GM12873 (cell line): ENCODE results near the gene GSC2.

ENCODE experiments used
- TF ChIP-seq, protein P1 (sequence below): IDR thresholded peaks from 2 replicates; pipeline ENCODE4 v1.5.1; 2012; ENCODE audit warnings: low read depth, mild to moderate bottlenecking, moderate library complexity, low read length, control low read depth; ENCODE audit not compliant: insufficient read depth; ENCODE audit errors: missing control alignments

GSC2 gene

DNA sequence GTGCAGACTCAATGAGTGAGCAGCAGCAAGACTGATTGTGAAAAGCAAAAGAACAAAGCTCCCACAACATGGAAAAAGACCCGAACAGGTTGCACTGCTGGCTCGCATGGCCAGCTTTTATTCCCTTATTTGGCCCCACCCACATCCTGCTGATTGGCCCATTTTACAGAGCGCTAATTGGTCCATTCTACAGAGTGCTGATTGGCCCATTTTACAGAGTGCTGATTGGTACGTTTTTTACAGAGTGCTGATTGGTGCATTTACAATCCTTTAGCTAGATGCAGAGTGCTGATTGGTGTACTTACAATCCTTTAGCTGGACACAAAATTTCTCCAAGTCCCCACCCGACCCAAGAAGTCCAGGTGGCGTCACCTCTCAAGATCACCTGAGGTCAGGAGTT lies 43.8 kb upstream of the GSC2 start:
- TF ChIP-seq, protein P1, sequence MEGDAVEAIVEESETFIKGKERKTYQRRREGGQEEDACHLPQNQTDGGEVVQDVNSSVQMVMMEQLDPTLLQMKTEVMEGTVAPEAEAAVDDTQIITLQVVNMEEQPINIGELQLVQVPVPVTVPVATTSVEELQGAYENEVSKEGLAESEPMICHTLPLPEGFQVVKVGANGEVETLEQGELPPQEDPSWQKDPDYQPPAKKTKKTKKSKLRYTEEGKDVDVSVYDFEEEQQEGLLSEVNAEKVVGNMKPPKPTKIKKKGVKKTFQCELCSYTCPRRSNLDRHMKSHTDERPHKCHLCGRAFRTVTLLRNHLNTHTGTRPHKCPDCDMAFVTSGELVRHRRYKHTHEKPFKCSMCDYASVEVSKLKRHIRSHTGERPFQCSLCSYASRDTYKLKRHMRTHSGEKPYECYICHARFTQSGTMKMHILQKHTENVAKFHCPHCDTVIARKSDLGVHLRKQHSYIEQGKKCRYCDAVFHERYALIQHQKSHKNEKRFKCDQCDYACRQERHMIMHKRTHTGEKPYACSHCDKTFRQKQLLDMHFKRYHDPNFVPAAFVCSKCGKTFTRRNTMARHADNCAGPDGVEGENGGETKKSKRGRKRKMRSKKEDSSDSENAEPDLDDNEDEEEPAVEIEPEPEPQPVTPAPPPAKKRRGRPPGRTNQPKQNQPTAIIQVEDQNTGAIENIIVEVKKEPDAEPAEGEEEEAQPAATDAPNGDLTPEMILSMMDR, result no peak

DNA sequence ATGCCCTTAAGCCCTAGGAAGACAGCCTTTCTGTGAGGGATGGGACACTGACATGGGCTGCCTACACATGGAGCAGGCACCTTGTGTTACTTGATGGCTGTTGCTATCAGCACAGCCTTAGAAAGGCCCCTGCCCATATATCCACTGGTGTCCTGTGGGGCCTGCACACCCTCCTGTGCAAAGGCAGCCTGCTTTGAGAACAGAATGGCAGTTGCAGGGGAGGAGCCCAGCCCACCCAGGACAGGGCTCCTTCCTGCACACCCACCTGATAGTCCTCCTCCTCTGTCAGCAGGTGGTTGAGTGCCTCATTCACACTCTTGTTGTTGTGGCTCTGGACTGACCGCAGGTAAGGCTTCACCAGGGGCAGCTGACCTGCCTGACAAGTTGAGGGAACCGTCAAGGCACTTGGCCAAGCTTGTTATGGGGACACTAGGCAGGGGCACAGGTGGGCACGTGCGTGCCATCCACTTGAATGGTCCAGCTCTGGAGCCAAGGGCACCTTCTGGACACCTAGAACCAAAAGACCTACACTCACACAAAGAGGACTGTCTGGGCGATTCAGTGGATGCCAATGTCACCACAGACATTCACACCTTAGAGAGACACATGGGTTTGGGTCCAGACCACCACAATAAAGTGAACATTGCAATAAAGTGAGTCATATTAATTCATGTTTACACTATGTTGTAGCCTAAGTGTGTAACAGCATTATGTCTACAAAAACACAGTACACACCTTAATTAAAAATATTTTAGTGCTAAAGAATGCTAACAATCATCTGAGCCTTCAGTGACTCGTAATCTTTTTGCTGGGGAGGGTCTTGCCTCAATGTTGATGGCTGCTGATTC lies 37.8 kb upstream of the GSC2 start:
- TF ChIP-seq, protein P1, result no peak

DNA sequence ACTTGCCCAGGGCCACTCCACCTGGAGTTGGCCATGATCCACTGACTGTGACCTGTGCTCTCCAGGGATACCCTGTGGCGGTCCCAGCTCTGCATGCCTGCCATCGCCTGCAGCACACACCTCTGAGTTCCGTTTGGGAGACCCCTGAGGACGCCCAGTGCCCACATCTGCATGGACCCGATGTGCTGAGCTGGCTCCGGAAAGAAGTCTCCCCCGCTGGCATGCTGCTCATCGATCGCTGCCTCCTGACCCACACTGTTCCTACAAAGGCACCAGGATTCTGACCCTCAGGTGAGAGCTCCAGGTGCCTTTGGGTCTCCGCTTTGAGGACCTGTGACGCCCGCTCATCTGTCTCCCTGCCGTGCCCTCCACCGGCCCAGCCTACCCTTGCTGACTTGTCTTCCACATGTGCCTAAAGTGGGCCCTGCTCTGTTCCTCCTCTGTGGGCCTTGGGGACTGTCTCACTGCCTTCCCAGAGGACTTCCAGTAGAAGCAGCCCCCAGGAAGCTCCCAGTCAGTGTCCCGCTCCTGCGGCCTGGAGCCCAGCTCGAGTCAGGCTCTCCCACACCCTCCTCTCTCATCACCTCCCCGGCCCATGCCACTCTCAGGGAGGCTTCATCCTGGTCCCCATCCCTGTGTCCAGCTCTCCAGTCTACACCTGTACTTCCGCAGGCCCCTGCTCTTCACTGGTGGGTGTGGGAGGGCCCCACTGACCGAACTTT lies 34.3 kb upstream of the GSC2 start:
- TF ChIP-seq, protein P1, result no peak

DNA sequence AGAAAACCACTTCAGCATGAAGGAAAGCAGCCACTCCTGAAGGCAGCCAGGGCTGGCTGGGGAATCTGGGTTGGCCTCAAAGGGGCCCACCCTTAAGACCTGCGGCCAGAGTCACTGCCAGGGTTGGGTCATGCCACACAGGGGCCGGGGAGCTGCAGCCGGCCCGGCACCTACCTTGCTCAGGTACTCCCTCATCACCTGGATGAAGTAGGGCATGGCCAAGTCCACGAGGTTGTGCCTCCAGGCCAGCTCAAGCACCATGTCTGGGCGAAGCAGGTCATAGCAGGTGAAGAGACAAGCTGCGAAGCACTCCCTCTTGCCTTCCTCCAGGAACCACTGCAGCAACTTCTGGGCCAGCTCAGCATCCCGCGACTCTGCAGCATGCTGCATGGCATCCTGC lies 33.1 kb upstream of the GSC2 start:
- TF ChIP-seq, protein P1, result no peak

GRCh38 chr22:19182472-19183157 lies 32.5 kb upstream of the GSC2 start:
- TF ChIP-seq, protein P1, result no peak

DNA sequence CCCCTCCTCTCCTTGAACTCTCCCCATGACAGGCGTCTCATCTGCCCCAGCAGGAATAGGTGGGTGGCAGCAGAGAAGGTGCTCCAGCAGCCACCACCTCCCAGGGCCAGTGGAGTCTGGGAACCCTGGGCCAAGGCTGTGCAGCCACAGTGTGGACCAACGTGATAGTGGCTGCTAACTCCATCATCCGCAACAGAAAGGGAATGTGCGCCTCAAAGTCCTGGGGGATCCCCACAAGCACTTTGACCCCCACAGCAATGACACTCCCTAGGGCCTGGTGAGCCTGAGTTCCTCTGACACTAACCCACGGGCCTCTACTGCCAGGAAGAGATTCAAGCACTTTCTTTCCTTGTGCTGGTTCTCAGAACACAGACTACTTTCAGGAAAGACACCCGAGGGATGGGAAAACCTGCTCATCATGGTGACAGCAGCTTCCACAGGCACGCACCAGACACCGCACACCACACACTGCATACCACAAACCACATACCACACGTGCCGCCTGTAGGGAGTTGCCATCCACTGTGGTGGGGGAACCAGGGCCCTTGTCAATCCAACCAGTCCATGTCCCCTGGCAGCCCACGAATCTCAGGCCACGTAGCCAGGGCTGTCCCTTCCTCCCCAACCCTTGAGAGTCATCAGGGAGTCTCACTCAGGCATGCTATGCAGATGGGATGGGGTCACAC lies 31.8 kb upstream of the GSC2 start:
- TF ChIP-seq, protein P1, result no peak
